ENCODE measurements around the gene GJD2.

GRCh38 chr15:34739346-34739745, 15.5 kb downstream of the GJD2 start:
- TF ChIP-seq CTCF (IDR thresholded peaks at IDR 0.05; ENCODE audit: insufficient read depth, low read length, poor library complexity, severe bottlenecking) (no peak), EZH2phosphoT487 (conservative IDR thresholded peaks at IDR 0.05; ENCODE audit: low read length) (no peak)
